T-cell (primary cell): ENCODE measurements around the gene NSUN5. TPM values are rescaled to one million over a fixed set of nuclear protein-coding genes. Genes with fewer than 3 reads are reported as not detected.

Experiments used
- ATAC-seq, 4 experiments: fragments of 200-7000 bp in 3 of 4; fragments of 150-1000 bp in 1 of 4; cut with Tn5 transposase; replicated peaks in 1 of 4; 1 replicate in 3 of 4; 2 replicates in 1 of 4; pipeline ENCODE4 v1.10.0; 2021; ENCODE audit warnings: moderate library complexity in 3 of 4, mild to moderate bottlenecking in 2 of 4, moderate number of reproducible peaks in 1 of 4
- CTCF ChIA-PET, 2 donors: fragments of 300-600 bp; sonication (Branson Sonifier 250); formaldehyde crosslinking; loops; one replicate each; lab custom pipeline; 2022; ENCODE audit warnings: antibody characterized with exemption in 2 of 2; lab: Charles Lee
- POLR2A ChIA-PET, 2 donors: fragments of 300-600 bp; sonication (Branson Sonifier 250); formaldehyde crosslinking; loops; one replicate each; lab custom pipeline; 2022; ENCODE audit warnings: antibody characterized with exemption in 2 of 2; lab: Charles Lee
- DNase-seq, 35 experiments: peaks; one replicate each; pipeline versions ENCODE4 v3.0.0 to v3.0.0-alpha.2; 2013 to 2023
- H3K27ac ChIP-seq: one replicate; pipeline ENCODE4 v1.5.1; 2013; ENCODE audit warnings: low read length
- H3K27me3 ChIP-seq, 2 experiments: replicated peaks in 1 of 2; 1 replicate in 1 of 2; 2 replicates in 1 of 2; pipeline versions ENCODE4 v1.6.1 to v1.7.0; 2013; ENCODE audit warnings: low read length in 1 of 2, mixed read lengths in 1 of 2; ENCODE audit not compliant: control insufficient read depth in 2 of 2, insufficient read depth in 2 of 2; ENCODE audit errors: extremely low read depth in 1 of 2
- H3K36me3 ChIP-seq, 2 donors: 1 replicate in 1 of 2; 2 replicates in 1 of 2; pipeline versions ENCODE4 v1.6.1 to v1.7.0; 2013; ENCODE audit warnings: low read length in 1 of 2; ENCODE audit not compliant: control insufficient read depth in 2 of 2, insufficient read depth in 1 of 2; ENCODE audit errors: extremely low read depth in 1 of 2
- H3K4me1 ChIP-seq, 2 experiments: 1 replicate in 1 of 2; 2 replicates in 1 of 2; pipeline versions ENCODE4 v1.6.1 to v1.7.0; 2013; ENCODE audit warnings: low read length in 2 of 2, mixed read lengths in 1 of 2; ENCODE audit not compliant: insufficient read depth in 2 of 2, control insufficient read depth in 1 of 2; ENCODE audit errors: extremely low read depth in 1 of 2
- H3K4me3 ChIP-seq, 2 donors: 1 replicate in 1 of 2; 2 replicates in 1 of 2; pipeline versions ENCODE4 v1.5.1 to v1.7.0; 2013; ENCODE audit warnings: mild to moderate bottlenecking in 2 of 2, low read length in 1 of 2, moderate library complexity in 1 of 2; ENCODE audit not compliant: control insufficient read depth in 1 of 2; ENCODE audit errors: extremely low read depth in 1 of 2
- H3K9me3 ChIP-seq: 2 replicates; pipeline ENCODE4 v1.7.0; 2013
- H3K27ac Mint-ChIP-seq, 2 donors: one replicate each; pipeline ENCODE4 v1.8.0; 2020 to 2021; ENCODE audit warnings: mild to moderate bottlenecking in 2 of 2, mixed read lengths in 2 of 2
- H3K27me3 Mint-ChIP-seq, 2 donors: one replicate each; pipeline ENCODE4 v1.8.0; 2021 to 2022; ENCODE audit warnings: mixed read lengths in 2 of 2
- H3K36me3 Mint-ChIP-seq: one replicate; pipeline ENCODE4 v1.8.0; 2021; ENCODE audit warnings: mixed read lengths
- H3K4me1 Mint-ChIP-seq, 3 donors: one replicate each; pipeline ENCODE4 v1.8.0; 2020 to 2022; ENCODE audit warnings: mixed read lengths in 3 of 3, mild to moderate bottlenecking in 1 of 3
- H3K4me3 Mint-ChIP-seq, 3 donors: one replicate each; pipeline ENCODE4 v1.8.0; 2020 to 2022; ENCODE audit warnings: mild to moderate bottlenecking in 3 of 3, mixed read lengths in 3 of 3, moderate library complexity in 3 of 3
- H3K9me3 Mint-ChIP-seq, 3 donors: one replicate each; pipeline ENCODE4 v1.8.0; 2020 to 2022; ENCODE audit warnings: mixed read lengths in 3 of 3
- WGBS: methylation state at CpG from one replicate; pipeline ENCODE4 v1.1.5; 2013; ENCODE audit warnings: missing lambda C conversion rate; ENCODE audit not compliant: insufficient coverage; 5-methylcytosine and 5-hydroxymethylcytosine counted together
- total RNA-seq, 35 experiments: library from RNA in 6 of 35; stranded (reverse) in 6 of 35; fragments of 120-200 nt in 1 of 35; gene quantifications; one replicate each; pipeline versions ENCODE4 v1.2.1 to v1.2.4 and lab custom pipeline; 2013 to 2026

NSUN5 gene
- total RNA-seq (10 to 100 TPM; 33.1 to 68.3 (median 63.8) TPM), total RNA-seq (lab: John Stamatoyannopoulos, UW) (24.7 to 76.7 (median 48.2) reads per million in 29 experiments)
- total RNA-seq (2013): 32.9 TPM

GRCh38 chr7:73308665-73309214 is at the start of gene NSUN5:
TSS of gene NSUN5 (minus strand) at chr7:73308826. CDS start at chr7:73308790, 36 bp downstream.
- peak within 1 kb of the TSS; percentile 96 to 100 (median 98) for H3K4me3 Mint-ChIP-seq
- Histone ChIP-seq H3K9me3 (no peaks in the 10 kb centered on the region), H3K27ac (peak within 1 kb of the TSS; percentile 50), H3K36me3 (peaks cover 5 to 29% of the 10 kb centered on the region in 2 donors), H3K4me1 (peaks cover 4 to 22% of the 10 kb centered on the region in 2 experiments), H3K27me3 (no peaks in the 10 kb centered on the region), H3K4me3 (peak within 1 kb of the TSS; percentile 69 to 85)
- peak; percentile 94 to 99 (median 96) for ATAC-seq
- CTCF ChIA-PET: no interaction called here
- peaks cover 21% of the 10 kb centered on the region for H3K36me3 Mint-ChIP-seq
- peak within 1 kb of the TSS; percentile 94 for H3K27ac Mint-ChIP-seq
- under 1% methylated on average over 30 of the region's 40 CpGs for WGBS
- no peaks in the 10 kb centered on the region for H3K27me3 Mint-ChIP-seq
- POLR2A ChIA-PET: no interaction called here
- DNase-seq: peak; percentile 80 to 92 (median 89)
- peaks cover 33 to 38% (median 38%) of the 10 kb centered on the region in 3 donors for H3K4me1 Mint-ChIP-seq
- H3K9me3 Mint-ChIP-seq: no peaks in the 10 kb centered on the region

DNA sequence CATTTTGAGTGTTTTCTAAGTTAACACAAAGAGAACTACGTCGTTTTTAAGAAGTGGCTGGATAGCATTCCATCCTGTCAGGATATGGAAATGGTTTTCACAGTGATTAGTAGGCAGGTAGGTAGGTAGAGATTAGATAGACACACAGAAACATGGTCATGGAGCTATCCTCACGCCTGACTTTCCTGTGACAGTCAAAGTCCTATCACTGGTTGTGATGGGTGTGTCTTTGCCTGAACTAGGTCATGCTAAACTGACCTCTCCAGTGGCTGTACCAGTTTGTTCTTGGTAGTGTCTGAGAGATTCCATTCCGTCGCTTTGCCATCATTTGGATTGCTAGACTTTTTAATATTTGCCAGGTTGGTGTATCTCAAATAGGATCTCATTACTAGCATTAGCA is 47.5 kb upstream of the NSUN5 start:
- 88% methylated on average over 4 of the region's 5 CpGs for WGBS
- Mint-ChIP-seq H3K4me1 (peaks cover 0 to 6% (median 5%) of the 10 kb centered on the region in 3 donors), H3K4me3 (no peak overlapping the region), H3K27me3 (peaks cover 0 to 9% of the 10 kb centered on the region in 2 donors), H3K36me3 (no peaks in the 10 kb centered on the region), H3K27ac (no peak overlapping the region), H3K9me3 (peaks cover 6 to 8% (median 6%) of the 10 kb centered on the region in 3 donors)
- ChIA-PET POLR2A (no interaction called here), CTCF (no interaction called here)
- no peaks in the 10 kb centered on the region for H3K9me3 ChIP-seq
- H3K36me3 ChIP-seq: no peaks in the 10 kb centered on the region
- H3K4me1 ChIP-seq: peaks cover 0 to 4% of the 10 kb centered on the region in 2 experiments
- peaks cover 0 to 26% of the 10 kb centered on the region in 2 experiments for H3K27me3 ChIP-seq
- H3K27ac ChIP-seq: no peak overlapping the region
- ATAC-seq: no peak
- DNase-seq: no peak
- H3K4me3 ChIP-seq: no peak overlapping the region

- no peak overlapping the region for H3K4me3 Mint-ChIP-seq
- Histone ChIP-seq H3K4me3 (no peak overlapping the region), H3K27ac (no peak overlapping the region), H3K36me3 (no peaks in the 10 kb centered on the region), H3K9me3 (no peaks in the 10 kb centered on the region), H3K27me3 (peaks cover 0 to 23% of the 10 kb centered on the region in 2 experiments), H3K4me1 (peaks cover 0 to 4% of the 10 kb centered on the region in 2 experiments)
- H3K27ac Mint-ChIP-seq: no peak overlapping the region
- CTCF ChIA-PET: no interaction called here
- no peak for DNase-seq
- POLR2A ChIA-PET: no interaction called here
- peaks cover 0 to 6% (median 5%) of the 10 kb centered on the region in 3 donors for H3K4me1 Mint-ChIP-seq
- peaks cover 0 to 7% of the 10 kb centered on the region in 2 donors for H3K27me3 Mint-ChIP-seq
- ATAC-seq: no peak
- peaks cover 6 to 8% (median 6%) of the 10 kb centered on the region in 3 donors for H3K9me3 Mint-ChIP-seq
- H3K36me3 Mint-ChIP-seq: no peaks in the 10 kb centered on the region
- 97% methylated on average over 4 of the region's 17 CpGs for WGBS
These were observed 46.2 kb upstream of the NSUN5 start for GRCh38 chr7:73354821-73355220.

DNA sequence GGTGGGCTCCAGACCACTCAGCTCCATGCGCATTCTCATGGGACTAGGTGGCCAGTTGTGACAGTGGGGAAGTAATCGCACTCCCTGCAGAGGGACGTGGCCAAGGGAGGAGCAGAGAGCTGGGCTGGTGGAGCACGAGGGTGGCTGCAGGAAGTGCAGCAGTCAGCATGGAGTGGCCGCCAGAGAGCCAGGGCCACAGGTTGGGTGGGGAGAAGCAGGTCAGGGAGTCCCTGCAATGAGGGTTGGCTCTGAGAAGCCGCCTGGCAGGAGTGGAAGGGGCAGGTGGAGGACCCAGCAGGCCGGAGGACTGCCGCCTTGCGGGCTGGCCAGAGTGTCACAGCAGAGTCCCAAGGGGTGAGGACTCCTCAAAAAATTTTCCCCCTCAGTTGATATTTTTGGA is 45.6 kb upstream of the NSUN5 start:
- Histone ChIP-seq H3K4me3 (no peak overlapping the region), H3K9me3 (no peaks in the 10 kb centered on the region), H3K27ac (no peak overlapping the region), H3K27me3 (peaks cover 0 to 17% of the 10 kb centered on the region in 2 experiments), H3K4me1 (peaks cover 0 to 4% of the 10 kb centered on the region in 2 experiments), H3K36me3 (no peaks in the 10 kb centered on the region)
- WGBS: 90% methylated on average over 5 of the region's 9 CpGs
- no peak overlapping the region for H3K27ac Mint-ChIP-seq
- no peak for ATAC-seq
- H3K36me3 Mint-ChIP-seq: no peaks in the 10 kb centered on the region
- DNase-seq: no peak
- POLR2A ChIA-PET: no interaction called here
- peaks cover 0 to 6% (median 5%) of the 10 kb centered on the region in 3 donors for H3K4me1 Mint-ChIP-seq
- CTCF ChIA-PET: no interaction called here
- H3K9me3 Mint-ChIP-seq: peaks cover 6 to 8% (median 6%) of the 10 kb centered on the region in 3 donors
- H3K4me3 Mint-ChIP-seq: no peak overlapping the region
- H3K27me3 Mint-ChIP-seq: peaks cover 0 to 1% of the 10 kb centered on the region in 2 donors

DNA sequence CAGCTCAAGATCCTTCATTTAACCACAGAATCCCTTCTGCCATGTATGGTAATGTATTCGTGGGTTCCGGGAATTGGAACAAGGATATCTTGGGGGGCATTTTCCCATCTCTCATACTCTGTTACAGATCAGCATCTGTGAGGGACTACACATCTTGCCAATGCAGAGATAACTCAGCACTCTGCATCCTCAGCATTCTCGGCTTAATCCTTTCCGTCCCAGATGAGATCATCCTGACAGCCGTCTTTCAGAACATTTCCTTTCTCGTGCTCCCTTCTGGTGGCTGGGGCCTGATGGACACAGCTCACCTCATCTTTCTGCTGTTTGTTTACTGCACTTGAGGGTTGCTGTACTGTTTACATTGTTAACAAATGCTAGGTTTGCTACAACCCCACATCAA is 44.6 kb upstream of the NSUN5 start:
- Histone ChIP-seq H3K27ac (no peak overlapping the region), H3K4me3 (no peak overlapping the region), H3K9me3 (no peaks in the 10 kb centered on the region), H3K36me3 (no peaks in the 10 kb centered on the region), H3K27me3 (peaks cover 0 to 8% of the 10 kb centered on the region in 2 experiments), H3K4me1 (no peaks in the 10 kb centered on the region)
- DNase-seq (no peak), ATAC-seq (no peak)
- Mint-ChIP-seq H3K36me3 (no peaks in the 10 kb centered on the region), H3K4me3 (no peak overlapping the region), H3K27ac (no peak overlapping the region), H3K27me3 (no peaks in the 10 kb centered on the region), H3K4me1 (peaks cover 0 to 4% (median 4%) of the 10 kb centered on the region in 3 donors), H3K9me3 (peaks cover 6 to 8% (median 6%) of the 10 kb centered on the region in 3 donors)
- CTCF ChIA-PET: no interaction called here
- 72% methylated on average over 2 of the region's 6 CpGs for WGBS
- POLR2A ChIA-PET: no interaction called here

GRCh38 chr7:73352784-73353183 is 44.2 kb upstream of the NSUN5 start:
- ChIA-PET POLR2A (no interaction called here), CTCF (no interaction called here)
- Histone ChIP-seq H3K27me3 (peaks cover 0 to 3% of the 10 kb centered on the region in 2 experiments), H3K27ac (no peak overlapping the region), H3K9me3 (no peaks in the 10 kb centered on the region), H3K4me3 (no peak overlapping the region), H3K36me3 (no peaks in the 10 kb centered on the region), H3K4me1 (no peaks in the 10 kb centered on the region)
- H3K4me3 Mint-ChIP-seq: no peak overlapping the region
- H3K36me3 Mint-ChIP-seq: no peaks in the 10 kb centered on the region
- WGBS: 78% methylated on average over 3 of the region's 3 CpGs
- peaks cover 6 to 8% (median 6%) of the 10 kb centered on the region in 3 donors for H3K9me3 Mint-ChIP-seq
- no peak overlapping the region for H3K27ac Mint-ChIP-seq
- no peaks in the 10 kb centered on the region for H3K4me1 Mint-ChIP-seq
- DNase-seq (no peak), ATAC-seq (no peak)
- H3K27me3 Mint-ChIP-seq: no peaks in the 10 kb centered on the region
